WERI-Rb-1 (cell line): ENCODE measurements around the gene TACC3.

Experiments
- DNase-seq: peaks from one replicate; pipeline ENCODE4 v3.0.0-alpha.2; 2020
- H3K27ac ChIP-seq: fragments of 250-450 bp; sonication (Bioruptor Pico); 2 replicates; pipeline ENCODE4 v1.5.1; 2020; ENCODE audit warnings: mild to moderate bottlenecking, moderate library complexity
- H3K27me3 ChIP-seq: fragments of 250-450 bp; sonication (Bioruptor Pico); 2 replicates; pipeline ENCODE4 v1.5.1; 2021; ENCODE audit warnings: mild to moderate bottlenecking, low read depth, moderate library complexity; ENCODE audit not compliant: insufficient read depth, severe bottlenecking
- H3K36me3 ChIP-seq: fragments of 250-450 bp; sonication (Bioruptor Pico); 2 replicates; pipeline ENCODE4 v1.5.1; 2020; ENCODE audit warnings: mild to moderate bottlenecking, moderate library complexity
- H3K4me3 ChIP-seq: 2 replicates; pipeline ENCODE4 v1.5.1; 2011; ENCODE audit warnings: low read depth, mild to moderate bottlenecking, control low read depth, low read length
- H3K9me3 ChIP-seq: fragments of 250-450 bp; sonication (Bioruptor Pico); 2 replicates; pipeline ENCODE4 v1.5.1; 2021; ENCODE audit warnings: mild to moderate bottlenecking, moderate library complexity; ENCODE audit not compliant: severe bottlenecking
- CTCF ChIP-seq: IDR thresholded peaks from 2 replicates; pipeline ENCODE4 v1.5.1; 2011; ENCODE audit warnings: low read depth, mild to moderate bottlenecking, control low read depth, inconsistent platforms, low read length

TACC3 gene

GRCh38 chr4:1676605-1677525 is 44.5 kb upstream of the TACC3 start:
- TF ChIP-seq CTCF, result no peak
- no peaks in the 10 kb centered on the region for H3K27me3 ChIP-seq
- no peak for DNase-seq
- no peak overlapping the region for H3K27ac ChIP-seq
- no peaks in the 10 kb centered on the region for H3K9me3 ChIP-seq
- H3K4me3 ChIP-seq, result no peak overlapping the region
- H3K36me3 ChIP-seq, result peaks cover 2% of the 10 kb centered on the region; the same call in 1 of the 2 replicates

- Histone ChIP-seq H3K4me3 (no peak overlapping the region), H3K9me3 (no peaks in the 10 kb centered on the region), H3K27me3 (no peaks in the 10 kb centered on the region), H3K27ac (no peak overlapping the region), H3K36me3 (peaks cover 2% of the 10 kb centered on the region; the same call in 1 of the 2 replicates)
- TF ChIP-seq CTCF, result no peak
- DNase-seq, result no peak
These were observed 43.1 kb upstream of the TACC3 start for GRCh38 chr4:1678244-1678643.

GRCh38 chr4:1682860-1683259 is 38.5 kb upstream of the TACC3 start:
- DNase-seq, result no peak
- TF ChIP-seq CTCF, result no peak
- Histone ChIP-seq H3K36me3 (no peaks in the 10 kb centered on the region), H3K4me3 (no peak overlapping the region), H3K27ac (no peak overlapping the region), H3K9me3 (no peaks in the 10 kb centered on the region), H3K27me3 (no peaks in the 10 kb centered on the region)

GRCh38 chr4:1683261-1683735 is 38.0 kb upstream of the TACC3 start:
- H3K4me3 ChIP-seq, result no peak overlapping the region
- no peak for DNase-seq
- 0 out of 2 replicates have a peak, but pooled peaks cover 3% of the 10 kb centered on the region for H3K36me3 ChIP-seq
- TF ChIP-seq CTCF, result no peak
- no peaks in the 10 kb centered on the region for H3K27me3 ChIP-seq
- no peaks in the 10 kb centered on the region for H3K9me3 ChIP-seq
- no peak overlapping the region for H3K27ac ChIP-seq

GRCh38 chr4:1683736-1684505 is 37.4 kb upstream of the TACC3 start, which contains the start of gene FAM53A:
Gene FAM53A (minus strand): TSS chr4:1684313. CDS start chr4:1668741, 15,572 bp downstream.
- Histone ChIP-seq H3K4me3 (peak within 1 kb of the TSS; percentile 6; the same call in 1 of the 2 replicates), H3K36me3 (0 out of 2 replicates have a peak, but pooled peaks cover 3% of the 10 kb centered on the region), H3K27ac (no peak within 1 kb of the TSS), H3K9me3 (no peaks in the 10 kb centered on the region), H3K27me3 (no peaks in the 10 kb centered on the region)
- no peak for TF ChIP-seq CTCF
- DNase-seq, result peak; percentile 25
